ENCODE results near the gene ATAD3B. TPM values are rescaled to one million over a fixed set of nuclear protein-coding genes. Genes with fewer than 3 reads are reported as not detected.

ATAD3B gene
- total and polyA plus RNA-seq, 4 donors: 6.4 to 14.3 (median 10.3) TPM

GRCh38 chr1:1440262-1441001, 31.1 kb upstream of the ATAD3B start:
- no peak overlapping the region for H3K9ac ChIP-seq (ENCODE audit: low read depth in 1 of 2, low read length in 2 of 2)
- no peak for TF ChIP-seq ATF3 (IDR thresholded peaks at IDR 0.05)
- TF ChIP-seq REST (IDR thresholded peaks at IDR 0.05): no peak
- H3K4me3 ChIP-seq (ENCODE audit: low read depth in 1 of 3, low read length in 3 of 3): no peak overlapping the region
- no peak for DNase-seq (ENCODE audit: low spot score)
- 81% methylated on average over 26 of the region's 26 CpGs for WGBS
- no peak overlapping the region for H3K27ac ChIP-seq (ENCODE audit: low read depth in 1 of 2, low read length in 2 of 2)
- no peaks in the 10 kb centered on the region for H3K9me3 ChIP-seq (ENCODE audit: control insufficient read depth in 4 of 4, low read length in 3 of 4)
- H3K4me1 ChIP-seq (ENCODE audit: control insufficient read depth in 4 of 4, insufficient read depth in 4 of 4, low read length in 3 of 4): peaks cover 18 to 49% (median 35%) of the 10 kb centered on the region in 4 donors
- H3K36me3 ChIP-seq (ENCODE audit: control insufficient read depth in 4 of 4, insufficient read depth in 3 of 4, low read depth in 1 of 4, low read length in 3 of 4): peaks cover 0 to 3% (median 0%) of the 10 kb centered on the region in 4 donors
- no peaks in the 10 kb centered on the region for H3K27me3 ChIP-seq (ENCODE audit: control insufficient read depth in 4 of 4, insufficient read depth in 4 of 4, low read length in 3 of 4)

- no peak overlapping the region for H3K4me3 ChIP-seq (ENCODE audit: low read depth in 1 of 3, low read length in 3 of 3)
- H3K27me3 ChIP-seq (ENCODE audit: control insufficient read depth in 4 of 4, insufficient read depth in 4 of 4, low read length in 3 of 4): no peaks in the 10 kb centered on the region
- peaks cover 16 to 44% (median 32%) of the 10 kb centered on the region in 4 donors for H3K4me1 ChIP-seq (ENCODE audit: control insufficient read depth in 4 of 4, insufficient read depth in 4 of 4, low read length in 3 of 4)
- H3K36me3 ChIP-seq (ENCODE audit: control insufficient read depth in 4 of 4, insufficient read depth in 3 of 4, low read depth in 1 of 4, low read length in 3 of 4): peaks cover 0 to 3% (median 0%) of the 10 kb centered on the region in 4 donors
- DNase-seq (ENCODE audit: low spot score): peak; percentile 71
- TF ChIP-seq YY1 (IDR thresholded peaks at IDR 0.05) (no peak), FOXA1 (IDR thresholded peaks at IDR 0.05) (no peak), RXRA (IDR thresholded peaks at IDR 0.05) (peak in 1 of 2 donors; percentile 57), REST (IDR thresholded peaks at IDR 0.05) (no peak), EGR1 (IDR thresholded peaks at IDR 0.05; ENCODE audit: low read depth in 2 of 2) (no peak), TAF1 (conservative IDR thresholded peaks at IDR 0.05) (no peak), NR2F2 (IDR thresholded peaks at IDR 0.05) (no peak), JUND (IDR thresholded peaks at IDR 0.05) (no peak), CTCF (IDR thresholded peaks at IDR 0.05; ENCODE audit: low read depth, low read length, missing input control) (peak; percentile 79), SP1 (IDR thresholded peaks at IDR 0.05) (no peak), GABPA (IDR thresholded peaks at IDR 0.05 in 1 of 2, conservative IDR thresholded peaks at IDR 0.05 in 1 of 2) (no peak), ZBTB33 (IDR thresholded peaks at IDR 0.05) (no peak), ATF3 (IDR thresholded peaks at IDR 0.05) (no peak), RAD21 (IDR thresholded peaks at IDR 0.05) (peak; percentile 77 to 91)
- H3K9ac ChIP-seq (ENCODE audit: low read depth in 1 of 2, low read length in 2 of 2): no peak overlapping the region
- H3K27ac ChIP-seq (ENCODE audit: low read depth in 1 of 2, low read length in 2 of 2): no peak overlapping the region
- H3K9me3 ChIP-seq (ENCODE audit: control insufficient read depth in 4 of 4, low read length in 3 of 4): no peaks in the 10 kb centered on the region
- WGBS: 40% methylated on average over 29 of the region's 29 CpGs
Observed at GRCh38 chr1:1441002-1441888, 30.3 kb upstream of the ATAD3B start.

Measured in liver (tissue), 9 donors.